HEK293T (cell line): ENCODE measurements around the gene NEK6.

Source experiments
- CTCF ChIA-PET: fragments of 350-600 bp; formaldehyde crosslinking; extraction: SDS; loops from one replicate; lab custom pipeline; 2021; ENCODE audit warnings: antibody characterized with exemption, inconsistent platforms; lab: Yijun Ruan, JAX
- POLR2A ChIA-PET: fragments of 350-600 bp; formaldehyde crosslinking; extraction: SDS; loops from one replicate; lab custom pipeline; 2020; ENCODE audit warnings: antibody characterized with exemption, inconsistent platforms; lab: Yijun Ruan, JAX
- DNase-seq: peaks from one replicate; pipeline ENCODE4 v3.0.0; 2012; ENCODE audit warnings: mixed read lengths; ENCODE audit errors: extremely low spot score
- ARNT ChIP-seq: fragments of 450-650 bp; IDR thresholded peaks from 2 replicates; pipeline ENCODE4 v1.6.1; 2017; ENCODE audit warnings: mild to moderate bottlenecking
- BHLHE40 ChIP-seq: fragments of 450-650 bp; IDR thresholded peaks from 2 replicates; pipeline ENCODE4 v1.6.1; 2016; ENCODE audit warnings: mild to moderate bottlenecking, moderate library complexity, borderline replicate concordance
- CTBP1 ChIP-seq: fragments of 450-650 bp; IDR thresholded peaks from 2 replicates; pipeline ENCODE4 v1.6.1; 2016; ENCODE audit warnings: borderline replicate concordance
- ELF4 ChIP-seq: fragments of 450-650 bp; IDR thresholded peaks from 2 replicates; pipeline ENCODE4 v1.6.1; 2017; ENCODE audit warnings: antibody characterized with exemption
- FOXA1 ChIP-seq: fragments of 450-650 bp; IDR thresholded peaks from 2 replicates; pipeline ENCODE4 v1.6.1; 2016; ENCODE audit warnings: mild to moderate bottlenecking
- FOXK2 ChIP-seq: fragments of 450-650 bp; IDR thresholded peaks from 2 replicates; pipeline ENCODE4 v1.6.1; 2016; ENCODE audit warnings: mild to moderate bottlenecking
- FOXM1 ChIP-seq: fragments of 450-650 bp; IDR thresholded peaks from 2 replicates; pipeline ENCODE4 v1.6.1; 2017; ENCODE audit warnings: mild to moderate bottlenecking, borderline replicate concordance
- HDGF ChIP-seq: fragments of 450-650 bp; IDR thresholded peaks from 2 replicates; pipeline ENCODE4 v1.6.1; 2017; ENCODE audit warnings: antibody characterized with exemption, borderline replicate concordance
- L3MBTL2 ChIP-seq: fragments of 450-650 bp; conservative IDR thresholded peaks from 2 replicates; pipeline ENCODE4 v1.6.1; 2016; ENCODE audit warnings: mild to moderate bottlenecking
- LEF1 ChIP-seq: fragments of 450-650 bp; IDR thresholded peaks from 2 replicates; pipeline ENCODE4 v1.6.1; 2017; ENCODE audit warnings: mild to moderate bottlenecking, borderline replicate concordance
- NFRKB ChIP-seq: fragments of 450-650 bp; IDR thresholded peaks from 2 replicates; pipeline ENCODE4 v1.6.1; 2016; ENCODE audit warnings: mild to moderate bottlenecking, moderate library complexity
- PKNOX1 ChIP-seq: fragments of 450-650 bp; IDR thresholded peaks from 2 replicates; pipeline ENCODE4 v1.6.1; 2016
- SP1 ChIP-seq: fragments of 450-650 bp; IDR thresholded peaks from 2 replicates; pipeline ENCODE4 v1.6.1; 2017
- SUZ12 ChIP-seq: fragments of 450-650 bp; IDR thresholded peaks from 2 replicates; pipeline ENCODE4 v1.6.1; 2016; ENCODE audit warnings: mild to moderate bottlenecking
- TARDBP ChIP-seq: fragments of 450-650 bp; IDR thresholded peaks from 2 replicates; pipeline ENCODE4 v1.6.1; 2016
- ZNF384 ChIP-seq: fragments of 450-650 bp; IDR thresholded peaks from 2 replicates; pipeline ENCODE4 v1.6.1; 2016

Gene NEK6

GRCh38 chr9:124272118-124272517 is 14.4 kb downstream of the NEK6 start:
- ChIA-PET POLR2A (no interaction called here), CTCF (no interaction called here)
- TF ChIP-seq LEF1 (no peak), SP1 (no peak), FOXM1 (no peak), PKNOX1 (no peak), ELF4 (no peak), SUZ12 (no peak), FOXK2 (no peak), TARDBP (no peak), HDGF (no peak), L3MBTL2 (no peak), BHLHE40 (no peak), NFRKB (no peak), ARNT (no peak)
- DNase-seq, result no peak

- TF ChIP-seq LEF1, result no peak
- no peak for TF ChIP-seq ELF4
- TF ChIP-seq FOXM1, result no peak
- no peak for TF ChIP-seq L3MBTL2
- no peak for TF ChIP-seq NFRKB
- no peak for TF ChIP-seq FOXA1
- no peak for TF ChIP-seq CTBP1
- TF ChIP-seq SUZ12, result no peak
- ChIA-PET POLR2A (no interaction called here), CTCF (no interaction called here)
- no peak for DNase-seq
Measured at GRCh38 chr9:124272979-124273378, 15.2 kb downstream of the NEK6 start.

GRCh38 chr9:124273427-124274160 is 15.8 kb downstream of the NEK6 start:
- TF ChIP-seq NFRKB (no peak), SP1 (no peak), FOXA1 (no peak), FOXK2 (no peak), ZNF384 (no peak), FOXM1 (no peak), HDGF (no peak), CTBP1 (no peak), BHLHE40 (no peak), PKNOX1 (no peak), SUZ12 (no peak), ELF4 (no peak), ARNT (no peak), LEF1 (no peak), L3MBTL2 (no peak), TARDBP (no peak)
- no peak for DNase-seq
- ChIA-PET POLR2A (no interaction called here), CTCF (no interaction called here)

GRCh38 chr9:124274226-124274625 is 16.5 kb downstream of the NEK6 start:
- POLR2A ChIA-PET, result no interaction called here
- TF ChIP-seq SP1 (no peak), LEF1 (no peak), SUZ12 (no peak), ZNF384 (no peak), ELF4 (no peak), NFRKB (no peak)
- CTCF ChIA-PET, result no interaction called here
- no peak for DNase-seq

- DNase-seq, result no peak
- POLR2A ChIA-PET, result no interaction called here
Measured at GRCh38 chr9:124274738-124275137, 17.0 kb downstream of the NEK6 start.

GRCh38 chr9:124277420-124277819 is 19.7 kb downstream of the NEK6 start:
- DNase-seq, result no peak

More at GRCh38 chr9:124274738-124275137, 17.0 kb downstream of the NEK6 start:
- CTCF ChIA-PET, result no interaction called here
- no peak for TF ChIP-seq L3MBTL2
- TF ChIP-seq SUZ12, result no peak
- no peak for TF ChIP-seq NFRKB
- TF ChIP-seq ZNF384, result no peak
- no peak for TF ChIP-seq SP1
- no peak for TF ChIP-seq ARNT

More at GRCh38 chr9:124277420-124277819, 19.7 kb downstream of the NEK6 start:
- ChIA-PET POLR2A (no interaction called here), CTCF (no interaction called here)
- TF ChIP-seq FOXM1, result no peak
- TF ChIP-seq SP1, result no peak
- no peak for TF ChIP-seq PKNOX1
- no peak for TF ChIP-seq ARNT
- TF ChIP-seq CTBP1, result no peak
- TF ChIP-seq LEF1, result no peak
- no peak for TF ChIP-seq ELF4
- no peak for TF ChIP-seq FOXK2
- no peak for TF ChIP-seq FOXA1
